Omental fat pad (tissue), 4 donors: ENCODE measurements around the gene S100G. TPM values are rescaled to one million over a fixed set of nuclear protein-coding genes. Genes with fewer than 3 reads are reported as not detected.
"Not testable (repeated sequence)": the region's sequence is repeated elsewhere in the genome, so short reads cannot be mapped to it uniquely, and the experiment has no call there.

Experiments used
- ATAC-seq: fragments of 150-250 bp; one replicate; pipeline ENCODE4 v1.9.1; 2016; ENCODE audit warnings: mild to moderate bottlenecking, moderate library complexity; ENCODE audit not compliant: low FRiP score
- DNase-seq: peaks from one replicate; pipeline ENCODE4 v3.0.0-alpha.2; 2019; ENCODE audit warnings: low spot score
- total RNA-seq, 4 donors: library from RNA; depleted of rRNA; stranded (reverse); fragments of >200 nt; gene quantifications; one replicate each; pipeline ENCODE4 v1.1.0, GENCODE V29; 2016
- TF ChIP-seq, protein P1 (sequence below), 3 donors: fragments of 450-650 bp; IDR thresholded peaks; one replicate each; pipeline ENCODE4 v1.5.1; 2016 to 2017; ENCODE audit warnings: antibody characterized with exemption in 3 of 3, mild to moderate bottlenecking in 3 of 3, moderate library complexity in 2 of 3

The S100G gene
- total RNA-seq = not detected

DNA sequence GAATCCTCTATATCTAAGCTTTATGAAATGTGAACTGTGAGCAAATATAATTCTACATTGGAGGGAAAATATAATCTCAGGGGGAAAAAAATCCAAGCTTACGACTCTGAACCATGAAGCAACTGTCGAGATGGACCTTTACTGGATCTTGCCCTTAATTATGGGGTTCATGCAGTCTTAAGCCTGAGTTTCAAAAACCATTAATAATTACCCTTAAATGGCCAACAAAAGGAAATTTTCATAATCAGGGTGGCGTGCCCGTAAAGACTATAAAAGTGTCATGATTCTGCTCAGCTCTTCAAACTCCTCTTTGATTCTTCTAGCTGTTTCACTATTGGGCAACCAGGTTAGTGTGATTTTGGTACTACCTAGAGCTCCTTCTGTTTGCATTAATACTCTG, at the start of gene S100G:
TSS of gene S100G (plus strand) at position 301 of the 400 bp plus-strand sequence. CDS start 849 bp downstream, outside the sequence.
- no peak for DNase-seq
- no peak for ATAC-seq
- TF ChIP-seq, protein P1, sequence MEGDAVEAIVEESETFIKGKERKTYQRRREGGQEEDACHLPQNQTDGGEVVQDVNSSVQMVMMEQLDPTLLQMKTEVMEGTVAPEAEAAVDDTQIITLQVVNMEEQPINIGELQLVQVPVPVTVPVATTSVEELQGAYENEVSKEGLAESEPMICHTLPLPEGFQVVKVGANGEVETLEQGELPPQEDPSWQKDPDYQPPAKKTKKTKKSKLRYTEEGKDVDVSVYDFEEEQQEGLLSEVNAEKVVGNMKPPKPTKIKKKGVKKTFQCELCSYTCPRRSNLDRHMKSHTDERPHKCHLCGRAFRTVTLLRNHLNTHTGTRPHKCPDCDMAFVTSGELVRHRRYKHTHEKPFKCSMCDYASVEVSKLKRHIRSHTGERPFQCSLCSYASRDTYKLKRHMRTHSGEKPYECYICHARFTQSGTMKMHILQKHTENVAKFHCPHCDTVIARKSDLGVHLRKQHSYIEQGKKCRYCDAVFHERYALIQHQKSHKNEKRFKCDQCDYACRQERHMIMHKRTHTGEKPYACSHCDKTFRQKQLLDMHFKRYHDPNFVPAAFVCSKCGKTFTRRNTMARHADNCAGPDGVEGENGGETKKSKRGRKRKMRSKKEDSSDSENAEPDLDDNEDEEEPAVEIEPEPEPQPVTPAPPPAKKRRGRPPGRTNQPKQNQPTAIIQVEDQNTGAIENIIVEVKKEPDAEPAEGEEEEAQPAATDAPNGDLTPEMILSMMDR (IDR thresholded peaks at IDR 0.05) = no peak

GRCh38 chrX:16601885-16602284, 48.1 kb upstream of the S100G start:
- TF ChIP-seq, protein P1 (IDR thresholded peaks at IDR 0.05) = no peak
- ATAC-seq (no peak), DNase-seq (no peak)

DNA sequence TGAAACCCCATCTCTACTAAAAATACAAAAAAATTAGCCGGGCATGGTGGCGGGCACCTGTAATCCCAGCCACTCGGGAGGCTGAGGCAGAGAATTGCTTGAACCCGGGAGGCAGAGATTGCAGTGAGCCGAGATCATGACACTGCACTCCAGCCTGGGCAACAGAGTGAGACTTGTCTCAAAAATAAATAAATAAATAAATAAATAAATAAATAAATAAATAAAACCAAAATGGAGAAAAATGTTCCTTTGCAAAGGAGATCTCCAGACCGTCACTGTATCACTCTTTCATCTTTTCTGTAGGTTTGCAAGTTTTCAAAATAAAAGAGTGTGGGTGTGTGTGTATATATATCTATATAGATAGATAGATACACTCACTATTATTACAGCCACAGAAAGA, 46.7 kb upstream of the S100G start:
- ATAC-seq, DNase-seq: not testable (repeated sequence)

DNA sequence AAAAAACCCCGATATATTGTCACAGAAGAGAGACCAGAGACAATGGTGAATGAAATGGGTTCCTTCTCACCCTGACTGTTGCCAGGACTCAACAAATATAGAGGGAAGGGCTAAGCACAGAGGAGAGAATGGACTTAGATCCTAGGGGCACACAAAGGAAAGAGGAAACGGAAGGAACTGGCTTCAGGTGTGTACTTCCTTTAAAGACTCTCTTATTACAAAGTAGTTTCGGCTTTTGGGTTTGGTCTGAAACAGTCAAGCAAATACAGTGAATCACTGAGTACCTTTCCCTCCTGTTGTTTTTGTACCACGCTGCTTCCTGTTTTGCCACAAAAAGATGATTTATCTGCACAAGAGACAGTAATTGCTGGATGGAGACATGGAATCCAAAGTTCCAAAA, 46.1 kb upstream of the S100G start:
- DNase-seq (no peak), ATAC-seq (no peak)
- TF ChIP-seq, protein P1 (IDR thresholded peaks at IDR 0.05) = no peak

DNA sequence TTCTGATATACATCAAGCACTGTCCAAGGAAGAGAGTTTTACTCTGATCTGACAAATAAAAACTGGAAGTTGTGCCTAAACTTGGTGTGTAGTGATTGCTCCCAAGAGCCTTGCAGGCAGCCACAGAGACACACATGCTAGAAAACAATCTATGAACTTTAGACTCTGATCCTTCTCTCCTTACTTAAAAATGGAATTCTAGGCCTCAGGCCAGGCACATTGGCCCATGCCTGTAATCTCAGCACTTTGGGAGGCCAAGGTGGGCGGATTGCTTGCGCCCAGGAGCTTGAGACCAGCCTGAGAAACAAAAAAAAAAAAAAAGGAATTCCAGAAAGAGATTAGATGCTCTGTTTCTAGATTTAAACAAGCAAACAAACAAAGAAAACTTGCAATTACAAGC, 45.6 kb upstream of the S100G start:
- ATAC-seq = no peak
- no peak for DNase-seq
- TF ChIP-seq, protein P1 (IDR thresholded peaks at IDR 0.05) = no peak

- DNase-seq (no peak), ATAC-seq (no peak)
- TF ChIP-seq, protein P1 (IDR thresholded peaks at IDR 0.05) = no peak
These were observed 43.7 kb upstream of the S100G start for GRCh38 chrX:16606142-16606720.

- TF ChIP-seq, protein P1 (IDR thresholded peaks at IDR 0.05) = no peak
- no peak for DNase-seq
- no peak for ATAC-seq
These were observed 39.8 kb upstream of the S100G start for GRCh38 chrX:16610121-16610621.

GRCh38 chrX:16610654-16611053, 39.3 kb upstream of the S100G start:
- ATAC-seq, DNase-seq: not testable (repeated sequence)
